Measurements from ENCODE around the gene PLCB3. TPM values are rescaled to one million over a fixed set of nuclear protein-coding genes. Genes with fewer than 3 reads are reported as not detected.

The PLCB3 gene
- total RNA-seq, 1 experiment from 2014 or later = 80.2 TPM

- no peak for DNase-seq
- no peak overlapping the region for H3K9ac ChIP-seq (ENCODE audit: extremely low read depth, insufficient read length, low read length)
- no peak overlapping the region for H4K91ac ChIP-seq (ENCODE audit: insufficient read length, low read depth, low read length)
- H3K56ac ChIP-seq (ENCODE audit: insufficient read length, low read depth, low read length) = no peak overlapping the region
- H3K18ac ChIP-seq (ENCODE audit: insufficient read length, low read depth, low read length) = no peak overlapping the region
- WGBS (ENCODE audit: extremely low coverage, insufficient read length, low lambda C conversion rate) = no CpG with 5 or more reads among the region's 34 CpGs
- Mint-ChIP-seq H3K36me3 (ENCODE audit: insufficient read depth in 1 of 3, low read depth in 3 of 3) (peaks cover 0 to 2% (median 0%) of the 10 kb centered on the region in 3 experiments; a peak in 2 of 7 replicates), H3K4me1 (peaks cover 8 to 25% of the 10 kb centered on the region in 2 experiments; a peak in 3 of 4 replicates), H3K27me3 (ENCODE audit: low read depth) (peaks cover 99% of the 10 kb centered on the region), H3K27ac (no peak overlapping the region), H3K9me3 (peaks cover 0 to 3% of the 10 kb centered on the region in 2 experiments; a peak in 2 of 5 replicates), H3K4me3 (peak overlapping the region in 1 of 2 experiments; percentile 50; a peak in 1 of 5 replicates)
- H4K5ac ChIP-seq (ENCODE audit: insufficient read length, low read depth, low read length) = no peak overlapping the region
- peaks cover 82% of the 10 kb centered on the region for H3K27me3 ChIP-seq (ENCODE audit: insufficient read depth, low read length)
- H2BK20ac ChIP-seq (ENCODE audit: low read depth, low read length, poor library complexity, severe bottlenecking) = no peak overlapping the region
- H3K14ac ChIP-seq (ENCODE audit: insufficient read depth, low read length) = no peak overlapping the region
- H2BK5ac ChIP-seq (ENCODE audit: insufficient read length, low read length) = no peak overlapping the region
- H2AFZ ChIP-seq (ENCODE audit: low read length) = no peak overlapping the region
- no peak overlapping the region for H2AK5ac ChIP-seq (ENCODE audit: insufficient read length, low read length)
- no peak overlapping the region for H3K4ac ChIP-seq (ENCODE audit: low read depth, low read length)
- no peak overlapping the region for H3T11ph ChIP-seq (ENCODE audit: low read length)
- no peak overlapping the region for H4K8ac ChIP-seq (replicated peaks; ENCODE audit: insufficient read length, low read depth, low read length)
- no peak overlapping the region for H2BK15ac ChIP-seq (ENCODE audit: low read depth, low read length)
- H3K4me2 ChIP-seq (ENCODE audit: insufficient read depth, insufficient read length, low read length) = peak overlapping the region; percentile 2
- H3K27ac ChIP-seq (ENCODE audit: insufficient read length, low read depth, low read length) = no peak overlapping the region
- TF ChIP-seq CTCF (conservative IDR thresholded peaks at IDR 0.05) = no peak
- H3K4me1 ChIP-seq (ENCODE audit: insufficient read depth, low read length) = no peaks in the 10 kb centered on the region
- H3K79me2 ChIP-seq (ENCODE audit: insufficient read depth, low read length) = no peaks in the 10 kb centered on the region
- no peak overlapping the region for H2BK120ac ChIP-seq (ENCODE audit: low read depth, low read length, poor library complexity, severe bottlenecking)
- H3K23me2 ChIP-seq (ENCODE audit: insufficient read length, low read depth, low read length, poor library complexity, severe bottlenecking) = peaks cover 15% of the 10 kb centered on the region
- H3K9me3 ChIP-seq (ENCODE audit: control insufficient read depth, low read depth, low read length) = no peaks in the 10 kb centered on the region
- H3K23ac ChIP-seq (ENCODE audit: insufficient read length, low read depth, low read length) = no peak overlapping the region
- H4K20me1 ChIP-seq (ENCODE audit: control insufficient read depth, insufficient read depth, insufficient read length) = no peaks in the 10 kb centered on the region
- no peak overlapping the region for H2BK12ac ChIP-seq (ENCODE audit: insufficient read length, low read depth, low read length)
- no peaks in the 10 kb centered on the region for H3K79me1 ChIP-seq (ENCODE audit: insufficient read depth, low read depth, low read length, poor library complexity, severe bottlenecking)
Measured at GRCh38 chr11:64296830-64297698, 45.7 kb downstream of the PLCB3 start.

All from H9 (cell line).